ENCODE data around the gene WHRN.

Gene WHRN

DNA sequence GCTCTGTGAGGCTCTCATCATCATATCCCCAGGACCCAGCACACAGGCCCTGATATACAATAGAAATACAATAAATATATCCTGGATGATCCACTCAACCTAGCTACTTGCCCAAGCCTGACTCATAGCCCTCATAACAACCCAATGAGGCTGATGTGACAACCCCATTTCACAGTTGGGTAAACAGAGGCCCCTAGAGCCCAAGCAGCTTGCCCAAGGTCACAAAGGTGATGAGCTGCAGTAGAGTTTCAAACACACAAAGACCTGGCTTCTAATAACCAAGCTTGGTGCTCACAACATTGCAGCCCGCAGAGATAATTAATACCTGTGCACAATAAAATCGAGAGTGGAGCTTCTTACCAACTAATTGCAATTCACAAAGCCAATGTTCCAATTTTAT, 114.3 kb downstream of the WHRN start:
- H3K4me3 ChIP-seq (ENCODE audit: low read depth, low read length) = no peak overlapping the region
- no peak for TF ChIP-seq CTCF (IDR thresholded peaks at IDR 0.05; ENCODE audit: borderline replicate concordance, insufficient read depth, low read depth, low read length)

GRCh38 chr9:114389612-114390368, 115.5 kb downstream of the WHRN start:
- H3K4me3 ChIP-seq (ENCODE audit: low read depth, low read length) = peak overlapping the region; percentile 31
- TF ChIP-seq CTCF (IDR thresholded peaks at IDR 0.05; ENCODE audit: borderline replicate concordance, insufficient read depth, low read depth, low read length) = 0 out of 2 replicates have a peak, but pooled peaks have one; percentile 29

- no peak for TF ChIP-seq CTCF (IDR thresholded peaks at IDR 0.05; ENCODE audit: borderline replicate concordance, insufficient read depth, low read depth, low read length)
- peak overlapping the region; percentile 64 for H3K4me3 ChIP-seq (ENCODE audit: low read depth, low read length)
Observed at GRCh38 chr9:114388764-114389375, 116.4 kb downstream of the WHRN start.

- no peak for TF ChIP-seq CTCF (IDR thresholded peaks at IDR 0.05; ENCODE audit: borderline replicate concordance, insufficient read depth, low read depth, low read length)
- H3K4me3 ChIP-seq (ENCODE audit: low read depth, low read length) = peak overlapping the region; percentile 64
Observed at GRCh38 chr9:114388357-114388682, 117.0 kb downstream of the WHRN start.

- TF ChIP-seq CTCF (IDR thresholded peaks at IDR 0.05; ENCODE audit: borderline replicate concordance, insufficient read depth, low read depth, low read length) = no peak
- H3K4me3 ChIP-seq (ENCODE audit: low read depth, low read length) = peak within 1 kb of the TSS; percentile 64
Observed at GRCh38 chr9:114387680-114388356, 117.5 kb downstream of the WHRN start, which contains the start of gene AKNA. Gene AKNA, minus strand, starts transcription at chr9:114387982. Its CDS starts 6,649 bp downstream, at chr9:114381333.

DNA sequence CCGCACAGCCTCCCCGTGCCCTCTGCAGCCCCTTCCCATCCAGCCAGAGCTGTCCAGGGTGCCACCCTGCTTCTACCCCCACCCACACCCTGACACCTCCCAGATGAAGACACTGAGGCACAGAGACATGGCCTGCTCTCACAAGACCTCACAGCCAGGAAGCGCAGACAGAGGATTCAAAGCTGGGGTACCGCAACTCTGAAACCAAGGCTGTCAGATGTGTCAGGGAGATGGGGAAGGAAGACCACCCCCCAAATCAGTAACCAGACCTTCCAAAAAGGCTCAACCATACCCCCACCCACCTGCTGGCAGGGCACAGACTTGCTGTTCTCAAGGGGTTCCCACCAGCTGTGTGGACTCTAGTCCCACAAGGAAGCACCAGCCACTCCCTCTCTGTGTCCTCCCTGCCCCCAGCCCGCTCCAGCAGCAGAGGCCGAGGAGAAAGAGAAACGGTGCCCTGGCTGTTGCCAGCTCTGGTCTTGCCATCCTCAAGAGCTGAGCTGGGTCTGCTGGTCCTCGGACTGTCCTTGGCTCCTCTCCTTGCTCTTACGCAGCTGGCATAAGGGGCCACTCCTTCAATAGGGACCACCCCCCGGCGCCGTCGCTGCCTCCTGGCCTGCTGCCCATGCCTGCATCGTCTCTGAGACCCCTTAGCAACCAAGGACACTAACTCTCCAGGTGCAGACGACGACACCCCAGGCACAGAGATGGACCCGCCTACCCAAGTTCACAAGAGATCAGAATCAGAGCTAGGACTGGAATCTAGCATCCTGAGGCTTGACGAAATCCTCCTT, 118.2 kb downstream of the WHRN start:
- peak overlapping the region; percentile 64 for H3K4me3 ChIP-seq (ENCODE audit: low read depth, low read length)
- TF ChIP-seq CTCF (IDR thresholded peaks at IDR 0.05; ENCODE audit: borderline replicate concordance, insufficient read depth, low read depth, low read length) = no peak
